Esophagus (tissue), 2 donors: ENCODE data around the gene ADGRB3. TPM values are rescaled to one million over a fixed set of nuclear protein-coding genes. Genes with fewer than 3 reads are reported as not detected.

Experiments used
- H3K27ac ChIP-seq, 2 donors: one replicate each; pipeline ENCODE4 v1.5.1; 2013; ENCODE audit warnings: low read depth in 2 of 2, mild to moderate bottlenecking in 2 of 2, inconsistent platforms in 1 of 2, low read length in 1 of 2, moderate library complexity in 1 of 2
- H3K27me3 ChIP-seq, 2 donors: one replicate each; pipeline ENCODE4 v1.6.1; 2013; ENCODE audit warnings: low read length in 2 of 2, control low read depth in 1 of 2, mild to moderate bottlenecking in 1 of 2; ENCODE audit not compliant: insufficient read depth in 2 of 2, control insufficient read depth in 1 of 2
- H3K36me3 ChIP-seq, 2 donors: one replicate each; pipeline ENCODE4 v1.6.1; 2013; ENCODE audit warnings: low read length in 1 of 2; ENCODE audit not compliant: control insufficient read depth in 2 of 2, insufficient read depth in 2 of 2
- H3K4me1 ChIP-seq, 2 donors: one replicate each; pipeline ENCODE4 v1.6.1; 2013; ENCODE audit warnings: low read length in 1 of 2; ENCODE audit not compliant: control insufficient read depth in 2 of 2, insufficient read depth in 2 of 2
- H3K4me3 ChIP-seq, 2 donors: one replicate each; pipeline ENCODE4 v1.5.1; 2013; ENCODE audit warnings: low read length in 2 of 2, mild to moderate bottlenecking in 2 of 2, low read depth in 1 of 2, moderate library complexity in 1 of 2
- H3K9me3 ChIP-seq, 2 donors: one replicate each; pipeline ENCODE4 v1.6.1; 2013; ENCODE audit warnings: mild to moderate bottlenecking in 2 of 2, low read depth in 1 of 2, low read length in 1 of 2, moderate library complexity in 1 of 2; ENCODE audit not compliant: control insufficient read depth in 2 of 2, insufficient read depth in 1 of 2
- WGBS, 2 donors: extraction: QIAGEN DNeasy Blood & Tissue Kit; methylation state at CpG; one replicate each; pipeline ENCODE4 v1.1.7; 2013; 5-methylcytosine and 5-hydroxymethylcytosine counted together
- polyA plus RNA-seq, 2 donors: library from polyadenylated mRNA; stranded (reverse); fragments of 200-250 nt; gene quantifications; one replicate each; pipeline ENCODE4 v1.2.3, GENCODE V29; 2013
- donor health status: healthy with polysubstance abuse.
- donor health status: Bipolar disorder and iron deficiency.

The ADGRB3 gene
- polyA plus RNA-seq, 2 donors: 0.08 to 0.14 TPM

GRCh38 chr6:68710496-68710895 is 75.4 kb downstream of the ADGRB3 start:
- Histone ChIP-seq H3K9me3 (peaks cover 0 to 2% of the 10 kb centered on the region in 2 donors), H3K4me1 (no peaks in the 10 kb centered on the region), H3K4me3 (no peak overlapping the region), H3K36me3 (no peaks in the 10 kb centered on the region), H3K27ac (no peak overlapping the region), H3K27me3 (no peaks in the 10 kb centered on the region)
- 77 to 79% methylated on average over 3 of the region's 3 CpGs for WGBS, 2 donors

GRCh38 chr6:68710916-68711315 is 75.8 kb downstream of the ADGRB3 start:
- no peaks in the 10 kb centered on the region for H3K27me3 ChIP-seq
- H3K9me3 ChIP-seq: peaks cover 0 to 2% of the 10 kb centered on the region in 2 donors
- H3K4me3 ChIP-seq: no peak overlapping the region
- H3K36me3 ChIP-seq: no peaks in the 10 kb centered on the region
- no peaks in the 10 kb centered on the region for H3K4me1 ChIP-seq
- H3K27ac ChIP-seq: no peak overlapping the region
- WGBS, 2 donors: 64 to 65% methylated on average over 3 of the region's 3 CpGs

- Histone ChIP-seq H3K36me3 (no peaks in the 10 kb centered on the region), H3K4me1 (no peaks in the 10 kb centered on the region), H3K9me3 (peaks cover 0 to 2% of the 10 kb centered on the region in 2 donors), H3K4me3 (no peak overlapping the region), H3K27me3 (no peaks in the 10 kb centered on the region), H3K27ac (no peak overlapping the region)
- 61 to 71% methylated on average over 2 of the region's 2 CpGs for WGBS, 2 donors
These were observed 76.4 kb downstream of the ADGRB3 start for GRCh38 chr6:68711386-68712000.

GRCh38 chr6:68716620-68717019 is 81.5 kb downstream of the ADGRB3 start:
- H3K4me3 ChIP-seq: no peak overlapping the region
- WGBS, 2 donors: 86 to 91% methylated on average over 2 of the region's 2 CpGs
- H3K9me3 ChIP-seq: no peaks in the 10 kb centered on the region
- H3K36me3 ChIP-seq: no peaks in the 10 kb centered on the region
- H3K4me1 ChIP-seq: no peaks in the 10 kb centered on the region
- no peaks in the 10 kb centered on the region for H3K27me3 ChIP-seq
- no peak overlapping the region for H3K27ac ChIP-seq

- H3K27me3 ChIP-seq: no peaks in the 10 kb centered on the region
- H3K27ac ChIP-seq: no peak overlapping the region
- H3K4me3 ChIP-seq: no peak overlapping the region
- H3K36me3 ChIP-seq: no peaks in the 10 kb centered on the region
- 56 to 64% methylated on average over 5 of the region's 5 CpGs for WGBS, 2 donors
- H3K4me1 ChIP-seq: no peaks in the 10 kb centered on the region
- no peaks in the 10 kb centered on the region for H3K9me3 ChIP-seq
These were observed 83.4 kb downstream of the ADGRB3 start for GRCh38 chr6:68718385-68719073.

GRCh38 chr6:68719761-68720160 is 84.7 kb downstream of the ADGRB3 start:
- 86 to 91% methylated on average over 2 of the region's 2 CpGs for WGBS, 2 donors
- Histone ChIP-seq H3K4me3 (no peak overlapping the region), H3K36me3 (no peaks in the 10 kb centered on the region), H3K27me3 (no peaks in the 10 kb centered on the region), H3K9me3 (no peaks in the 10 kb centered on the region), H3K4me1 (no peaks in the 10 kb centered on the region), H3K27ac (no peak overlapping the region)

GRCh38 chr6:68722891-68723527 is 87.9 kb downstream of the ADGRB3 start:
- Histone ChIP-seq H3K4me1 (no peaks in the 10 kb centered on the region), H3K27me3 (no peaks in the 10 kb centered on the region), H3K4me3 (no peak overlapping the region), H3K27ac (no peak overlapping the region), H3K36me3 (no peaks in the 10 kb centered on the region), H3K9me3 (no peaks in the 10 kb centered on the region)
- 87 to 89% methylated on average over 2 of the region's 2 CpGs for WGBS, 2 donors

GRCh38 chr6:68724060-68724459 is 89.0 kb downstream of the ADGRB3 start:
- Histone ChIP-seq H3K27ac (no peak overlapping the region), H3K9me3 (no peaks in the 10 kb centered on the region), H3K27me3 (no peaks in the 10 kb centered on the region), H3K4me1 (no peaks in the 10 kb centered on the region), H3K36me3 (no peaks in the 10 kb centered on the region), H3K4me3 (no peak overlapping the region)
- WGBS, 2 donors: 77 to 82% methylated on average over 2 of the region's 2 CpGs

GRCh38 chr6:68726337-68726736 is 91.3 kb downstream of the ADGRB3 start:
- Histone ChIP-seq H3K27me3 (no peaks in the 10 kb centered on the region), H3K4me1 (no peaks in the 10 kb centered on the region), H3K36me3 (no peaks in the 10 kb centered on the region), H3K9me3 (no peaks in the 10 kb centered on the region), H3K27ac (no peak overlapping the region), H3K4me3 (no peak overlapping the region)
